IPS-11a (cell line): ENCODE data around the gene RAB11FIP4.
A peak's percentile ranks its signal among the peaks of the same experiment; 100 is the strongest.

Experiments
- H3K4me3 ChIP-seq: one replicate; pipeline ENCODE4 v1.5.1; 2013; ENCODE audit warnings: low read depth, low read length, control low read depth

The RAB11FIP4 gene

DNA sequence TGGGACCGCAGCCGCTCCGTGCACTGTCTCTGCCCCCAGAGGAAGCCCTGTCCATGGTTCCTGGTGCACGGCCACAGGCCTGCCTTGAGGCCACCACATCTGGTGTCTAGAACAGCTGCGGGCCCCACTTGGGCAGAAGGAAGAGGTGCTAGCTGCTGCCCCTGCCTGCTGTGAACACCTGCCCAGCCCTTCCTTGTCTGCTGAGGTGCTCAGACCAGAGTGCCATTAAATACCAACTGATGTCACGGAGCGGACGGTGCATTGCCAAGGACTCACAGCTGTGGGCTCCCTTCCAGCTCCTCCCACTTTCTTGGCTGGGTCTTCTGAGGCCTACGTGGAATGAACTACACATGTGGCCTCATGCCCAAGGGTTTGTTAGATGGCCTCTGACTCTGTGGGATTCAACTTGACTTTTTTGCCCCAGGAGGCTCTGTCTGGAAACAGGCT is 146.1 kb downstream of the RAB11FIP4 start:
- H3K4me3 ChIP-seq = no peak overlapping the region

DNA sequence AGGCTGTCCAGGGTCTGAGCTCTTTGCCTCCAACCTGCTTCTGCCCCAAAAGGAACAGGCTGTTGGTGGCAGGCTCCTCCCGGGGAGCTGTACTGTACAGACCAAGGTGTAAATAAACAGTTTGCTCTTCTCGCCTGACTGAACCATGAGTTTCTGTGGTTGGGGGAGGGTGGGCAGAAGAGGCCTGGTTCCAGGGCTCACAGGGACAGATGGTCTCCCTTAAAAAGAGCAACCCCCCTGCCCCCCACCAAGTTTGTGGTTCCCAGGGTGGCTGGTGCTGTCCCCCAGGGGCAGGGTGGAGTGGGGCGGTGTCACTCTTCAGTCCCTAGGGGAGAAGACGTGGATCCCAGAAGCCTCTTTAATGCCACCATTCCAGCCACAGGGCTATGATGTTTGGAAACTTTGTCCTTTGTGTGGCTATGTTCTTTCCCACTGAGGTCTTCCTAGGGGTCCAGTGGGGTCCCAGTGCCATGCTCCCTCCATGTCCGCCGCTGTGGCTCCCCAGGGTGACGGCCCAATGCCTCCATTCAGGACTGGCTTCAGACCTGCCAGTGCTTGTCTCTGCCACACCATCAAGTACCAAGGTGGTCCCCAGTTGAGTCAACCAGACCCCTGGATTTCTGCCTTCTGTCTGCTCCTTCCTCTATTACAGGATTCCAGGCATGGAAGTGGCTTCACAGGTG is 146.7 kb downstream of the RAB11FIP4 start:
- no peak overlapping the region for H3K4me3 ChIP-seq

DNA sequence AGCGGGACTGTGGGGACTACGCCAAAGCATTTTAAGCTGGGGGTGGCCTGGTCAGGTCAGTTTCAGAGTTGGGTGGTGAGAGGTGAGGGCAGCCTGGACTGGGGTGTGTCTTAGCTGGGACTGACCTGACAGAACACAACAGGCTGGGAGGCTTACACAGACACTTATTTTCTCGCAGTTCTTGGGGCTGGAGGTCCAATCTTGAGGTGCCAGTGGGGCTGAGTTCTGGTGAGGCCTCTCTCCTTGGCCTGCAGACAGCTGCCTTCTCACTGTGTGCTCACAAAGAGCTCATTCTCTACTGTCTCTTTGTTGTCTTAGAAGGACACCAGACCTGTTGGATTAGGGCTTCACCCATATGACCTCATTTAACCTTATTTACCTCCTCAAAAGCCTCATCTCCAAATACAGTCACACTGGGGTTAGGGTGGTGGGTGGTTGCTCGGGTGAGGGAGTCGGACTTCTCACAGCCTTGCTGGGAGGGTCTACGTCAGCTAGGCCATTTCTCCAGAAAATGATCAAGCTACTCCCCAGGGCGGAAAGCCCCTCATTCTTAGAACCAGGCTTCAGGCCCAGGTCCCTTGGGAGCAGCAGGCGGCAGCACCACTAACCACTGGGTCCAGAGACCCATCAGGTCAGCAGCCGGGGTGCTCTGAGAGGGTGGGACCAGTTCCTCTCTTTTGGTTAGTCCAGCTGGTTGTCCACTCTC is 149.3 kb downstream of the RAB11FIP4 start:
- H3K4me3 ChIP-seq = no peak overlapping the region

DNA sequence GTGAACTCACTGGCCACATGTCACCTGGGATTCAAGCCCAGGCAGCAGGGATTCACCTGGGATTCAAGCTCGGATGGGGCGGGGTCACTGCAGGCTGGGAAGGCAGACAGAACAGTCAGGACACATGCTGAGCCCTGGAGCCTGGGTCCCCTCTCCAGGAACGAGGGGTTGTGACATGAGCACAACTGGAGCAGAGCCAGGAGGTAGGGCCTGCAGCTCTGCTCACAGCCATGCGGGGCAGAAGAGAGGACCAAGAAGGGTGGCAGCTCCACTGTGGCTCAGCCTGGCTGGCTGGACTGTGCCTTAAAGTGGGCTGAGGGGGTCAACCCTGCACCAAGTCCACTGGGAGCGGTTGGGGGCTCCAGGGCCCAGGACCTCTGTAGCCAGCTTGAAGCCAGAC is 150.1 kb downstream of the RAB11FIP4 start:
- H3K4me3 ChIP-seq = no peak overlapping the region

DNA sequence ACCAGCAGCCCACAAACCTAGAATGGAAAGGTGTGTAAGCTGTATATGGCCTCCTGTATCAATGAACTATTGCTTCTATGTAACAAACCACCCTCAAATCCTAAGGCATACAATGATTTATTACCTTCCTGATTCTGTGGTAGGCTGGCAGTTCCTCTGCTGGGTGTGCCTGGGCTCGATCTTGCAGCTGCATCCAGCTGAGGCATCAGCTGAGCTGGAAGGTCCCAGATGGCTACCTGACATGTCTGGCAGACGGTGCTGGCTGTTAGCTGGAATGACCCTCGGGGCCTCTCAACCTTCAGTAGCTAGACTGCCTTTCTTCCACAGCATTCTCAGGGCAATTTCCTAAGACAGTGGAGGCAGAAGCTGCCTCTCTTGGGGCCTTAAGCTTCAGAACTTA is 152.7 kb downstream of the RAB11FIP4 start:
- no peak overlapping the region for H3K4me3 ChIP-seq

DNA sequence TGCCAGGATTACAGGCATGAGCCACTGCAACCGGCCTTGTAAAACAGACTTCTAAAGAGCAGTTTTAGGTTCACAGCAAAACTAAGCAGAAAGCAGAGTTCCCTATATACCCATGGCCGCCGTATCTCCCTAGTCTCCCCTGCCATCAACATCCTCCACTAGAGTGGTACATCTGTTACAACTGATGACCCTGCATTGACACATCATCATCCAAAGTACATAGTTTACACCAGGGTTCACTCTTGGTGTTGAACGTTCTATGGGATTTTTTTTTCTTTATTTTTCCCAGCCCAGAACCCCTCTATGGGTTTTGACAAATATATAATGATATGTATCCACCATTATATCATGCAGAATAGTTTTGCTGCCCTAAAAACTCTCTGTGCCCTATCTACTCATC is 155.2 kb downstream of the RAB11FIP4 start:
- no peak overlapping the region for H3K4me3 ChIP-seq

DNA sequence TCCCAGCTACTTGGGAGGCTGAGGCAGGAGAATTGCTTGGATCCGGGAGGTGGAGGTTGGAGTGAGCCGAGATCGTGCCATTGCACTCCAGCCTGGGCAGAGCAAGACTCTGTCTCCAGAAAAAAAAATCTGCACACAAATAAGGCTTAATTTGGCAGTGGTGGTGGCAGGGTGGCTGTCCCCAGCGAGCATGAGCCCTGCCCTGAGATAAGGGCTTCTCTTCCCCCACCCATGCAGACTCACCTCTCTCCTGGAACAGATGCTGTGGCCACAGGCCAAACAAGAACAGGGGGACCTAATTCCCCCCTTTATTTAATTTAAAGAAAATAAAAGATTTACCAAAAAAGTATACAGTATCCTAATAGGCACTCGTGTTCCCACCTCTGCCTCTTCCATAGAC is 157.2 kb downstream of the RAB11FIP4 start:
- peak overlapping the region; percentile 85 for H3K4me3 ChIP-seq

DNA sequence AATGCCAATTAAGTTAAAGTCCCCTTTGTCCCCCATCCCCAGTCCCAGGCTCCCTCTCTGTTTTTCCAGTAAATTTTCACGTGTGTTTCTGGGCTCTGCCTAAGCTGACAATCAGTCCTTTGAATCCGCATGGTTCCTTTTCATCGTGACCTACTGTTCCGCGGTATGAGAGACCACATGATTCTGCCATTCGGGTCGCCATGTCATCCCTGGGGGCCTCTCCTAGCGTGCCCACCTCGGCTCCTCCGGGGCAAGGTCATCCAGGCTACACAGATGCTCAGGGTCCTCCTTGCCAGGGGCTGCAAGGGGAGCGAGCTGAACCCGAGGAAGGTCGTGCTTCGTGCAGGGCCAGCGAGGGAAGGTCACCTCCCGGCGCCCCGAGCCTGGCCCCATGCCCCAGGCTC is 157.6 kb downstream of the RAB11FIP4 start:
- peak overlapping the region; percentile 85 for H3K4me3 ChIP-seq

DNA sequence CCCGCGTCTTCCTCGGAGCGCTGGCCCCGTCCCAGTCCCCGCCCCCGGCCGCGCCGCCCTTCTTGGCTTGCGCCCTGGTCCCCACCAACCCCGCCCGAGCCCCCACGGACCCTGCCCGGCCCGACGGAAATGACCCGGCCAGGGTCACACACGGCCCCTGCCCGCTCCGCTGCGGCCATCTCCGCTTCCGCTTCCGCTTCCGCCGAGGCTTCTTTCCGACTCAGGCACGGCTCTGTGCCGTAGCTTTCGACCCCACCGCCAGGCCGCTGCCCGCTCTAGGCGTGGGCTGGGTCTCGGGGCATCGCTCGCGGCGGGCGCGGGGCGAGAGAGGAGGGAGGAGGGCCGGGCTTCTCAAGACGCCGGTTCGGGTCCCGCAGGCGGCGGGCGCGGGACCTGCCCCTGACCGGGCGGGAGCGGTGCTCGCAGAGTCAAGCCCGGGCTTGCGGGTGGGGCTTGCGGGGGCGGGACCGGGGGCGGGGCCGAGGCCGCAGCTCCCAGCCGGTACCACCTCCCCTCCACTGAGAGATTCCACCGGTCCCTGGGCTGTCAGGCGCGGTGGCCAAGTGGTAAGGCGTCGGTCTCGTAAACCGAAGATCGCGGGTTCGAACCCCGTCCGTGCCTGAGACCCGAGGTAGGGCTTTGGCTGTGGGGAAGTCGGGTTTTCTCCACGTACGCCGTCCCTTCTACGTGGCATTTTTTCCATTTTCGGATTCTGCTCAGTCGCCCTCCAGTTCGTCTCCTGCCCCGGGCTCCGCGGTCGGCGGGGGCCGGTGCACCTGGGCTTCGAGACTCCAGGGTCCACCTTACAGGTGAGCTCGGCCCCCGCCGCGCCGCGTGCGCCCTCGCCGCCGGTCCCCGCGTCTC is 158.3 kb downstream of the RAB11FIP4 start:
- peak overlapping the region; percentile 85 for H3K4me3 ChIP-seq

DNA sequence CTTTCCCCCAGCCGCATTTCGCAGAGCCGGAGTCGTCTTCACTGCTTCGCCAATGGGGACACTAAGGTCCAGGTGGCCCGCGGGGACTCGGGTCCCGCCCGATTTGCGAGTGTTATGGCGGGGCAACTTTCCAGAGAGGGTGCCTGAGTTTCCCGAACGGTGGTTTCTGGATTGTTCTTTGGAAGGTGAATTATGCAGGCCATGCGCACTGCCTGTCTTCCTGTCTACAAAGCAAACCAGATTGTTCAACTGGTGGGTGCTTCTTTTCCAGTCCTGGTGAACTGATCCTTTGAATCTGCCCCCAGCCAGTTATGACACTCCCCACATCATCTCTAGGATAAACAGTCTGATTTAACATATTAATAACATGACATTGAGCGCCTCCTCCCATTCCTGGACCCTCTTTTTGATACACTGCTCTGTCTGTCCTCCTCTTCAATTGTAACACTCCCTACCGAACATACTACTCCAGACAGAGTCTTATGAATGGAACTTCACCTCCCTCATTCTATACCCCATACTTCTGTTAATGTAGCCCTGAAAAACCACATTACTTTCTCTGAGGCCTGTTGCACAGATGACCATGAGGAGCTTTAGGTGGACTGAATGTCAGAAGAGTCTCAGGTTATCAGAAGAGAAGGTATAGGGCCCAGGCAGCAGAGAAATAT is 159.0 kb downstream of the RAB11FIP4 start:
- H3K4me3 ChIP-seq = peak overlapping the region; percentile 85

DNA sequence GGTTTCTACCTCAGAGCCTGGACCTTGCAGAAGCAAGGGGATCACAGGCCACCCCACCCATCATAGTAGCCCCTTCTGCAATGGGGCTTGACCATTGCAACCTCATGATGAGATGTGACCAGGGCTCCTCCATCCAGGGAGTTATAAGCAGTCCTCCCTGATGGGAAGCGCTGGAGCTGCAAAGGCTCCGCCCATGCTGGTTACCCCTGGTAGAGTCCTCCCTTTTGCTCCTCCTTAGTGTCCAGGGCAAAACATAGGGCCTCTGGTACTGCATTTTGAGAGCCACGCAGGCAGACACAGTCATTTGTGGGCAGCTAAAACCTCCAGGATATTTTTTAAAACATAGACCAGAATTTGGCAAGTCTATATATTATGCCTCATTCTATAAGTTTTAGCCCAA is 161.1 kb downstream of the RAB11FIP4 start:
- no peak overlapping the region for H3K4me3 ChIP-seq

DNA sequence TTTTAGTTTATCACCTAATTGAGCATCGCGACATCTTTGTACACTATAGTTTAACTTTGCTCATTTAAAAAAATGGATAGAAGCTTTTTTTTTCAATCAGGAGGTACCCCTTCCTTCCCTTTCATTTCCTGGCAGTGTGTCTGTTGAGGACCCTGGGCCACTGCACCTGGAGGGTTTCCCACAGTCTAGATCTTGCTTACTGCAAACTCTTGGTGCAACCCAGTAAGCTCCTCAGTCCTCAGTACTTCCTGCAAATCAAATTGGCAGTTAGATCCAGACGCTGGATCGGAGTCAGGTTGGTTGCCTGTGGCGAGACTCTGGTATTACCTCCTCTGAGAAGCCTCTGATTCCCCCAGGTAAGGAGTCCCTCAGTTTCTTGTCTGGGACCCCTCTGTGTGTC is 162.0 kb downstream of the RAB11FIP4 start:
- no peak overlapping the region for H3K4me3 ChIP-seq

DNA sequence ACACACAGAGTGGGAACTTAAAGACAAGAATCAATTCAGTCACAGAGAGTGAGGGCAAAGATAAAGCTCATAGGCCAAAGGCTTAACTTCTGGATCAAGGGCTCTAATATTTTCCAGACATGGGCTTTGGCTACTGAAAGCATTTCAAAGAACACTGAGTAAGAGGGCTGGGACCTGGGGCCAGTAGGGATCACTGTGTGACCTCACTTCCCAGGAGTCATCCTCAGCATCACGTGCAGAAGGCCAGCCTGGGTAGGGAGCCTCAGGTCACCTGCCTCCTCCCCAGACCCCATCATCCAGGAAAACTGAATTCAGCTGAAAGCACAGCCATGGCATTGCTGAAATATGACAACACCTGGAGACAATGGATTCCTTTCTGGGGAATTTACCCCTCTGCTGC is 163.5 kb downstream of the RAB11FIP4 start:
- no peak overlapping the region for H3K4me3 ChIP-seq

DNA sequence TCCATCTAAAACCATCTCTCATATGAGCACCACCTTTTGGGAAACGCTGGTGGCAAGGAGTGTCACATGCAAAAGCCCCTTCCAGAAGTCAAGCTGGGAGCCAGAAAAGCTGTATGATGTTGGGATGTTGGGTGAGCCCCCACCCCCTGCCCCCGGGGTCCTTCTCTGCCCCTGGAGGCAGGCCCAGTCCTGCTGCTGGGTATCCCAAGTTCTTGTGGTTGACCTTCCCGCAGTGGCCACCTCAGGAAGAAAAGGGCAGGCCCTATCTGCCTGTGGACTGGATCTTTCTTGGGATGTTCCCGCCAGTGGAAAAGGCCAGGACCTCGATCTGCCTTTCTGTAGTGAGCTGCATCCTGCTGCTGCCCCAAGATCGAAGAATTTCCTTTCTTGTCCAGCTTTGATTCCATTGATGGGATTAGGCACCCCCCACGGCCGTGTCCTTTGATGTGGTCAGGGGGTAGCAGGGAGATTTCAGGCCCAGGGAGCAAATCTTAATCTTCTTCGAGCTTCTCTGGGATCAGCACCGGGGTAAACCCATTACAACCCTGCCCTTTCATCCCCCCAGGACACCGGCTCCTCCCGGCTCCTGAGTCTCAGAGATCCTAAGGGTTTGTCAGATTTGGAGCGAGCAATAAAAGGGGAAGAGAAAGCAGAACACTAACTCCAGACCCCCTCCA is 165.6 kb downstream of the RAB11FIP4 start:
- no peak overlapping the region for H3K4me3 ChIP-seq

DNA sequence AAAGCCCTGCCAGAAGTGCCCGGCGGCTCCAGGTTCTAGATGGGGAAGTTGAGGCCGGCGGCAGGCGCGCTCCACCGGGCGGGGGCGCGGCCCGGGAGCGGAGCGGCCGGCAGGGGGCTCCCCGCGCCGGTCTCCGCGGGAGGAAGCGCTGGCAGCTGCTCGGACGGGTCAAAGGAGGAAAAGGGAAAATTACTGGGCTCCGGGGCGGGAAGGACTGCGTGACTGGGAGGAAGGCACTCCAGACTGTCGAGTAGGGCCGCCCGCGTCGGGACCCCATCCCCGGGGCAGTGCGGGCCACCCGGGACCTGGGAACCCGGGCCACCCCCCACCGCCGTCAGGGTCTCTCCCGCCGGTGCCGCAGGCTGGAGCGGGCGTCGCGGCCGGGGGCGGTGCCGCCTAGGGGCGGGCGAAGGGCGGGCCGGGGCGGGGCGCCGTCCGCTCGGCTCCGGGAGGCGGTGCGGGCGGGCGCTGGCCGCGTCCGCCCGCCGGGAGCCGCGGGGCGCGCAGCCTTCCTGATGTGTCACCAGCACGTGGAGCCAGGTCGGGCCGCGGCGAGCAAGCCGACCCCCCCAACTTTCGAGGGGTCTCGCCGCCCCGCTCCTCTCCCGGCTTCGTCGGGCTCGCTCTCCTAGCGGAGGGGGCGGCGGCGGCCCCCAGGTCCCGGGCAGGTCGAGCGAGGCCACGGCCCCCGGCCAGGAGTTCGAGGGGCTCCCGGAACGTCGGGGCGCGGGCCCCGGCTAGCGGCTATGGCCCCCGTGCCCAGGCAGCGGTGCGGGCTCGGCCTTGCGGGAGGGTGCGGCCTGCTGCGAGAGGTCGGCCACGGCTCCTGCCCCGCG is 167.5 kb downstream of the RAB11FIP4 start:
- peak overlapping the region; percentile 35 for H3K4me3 ChIP-seq

DNA sequence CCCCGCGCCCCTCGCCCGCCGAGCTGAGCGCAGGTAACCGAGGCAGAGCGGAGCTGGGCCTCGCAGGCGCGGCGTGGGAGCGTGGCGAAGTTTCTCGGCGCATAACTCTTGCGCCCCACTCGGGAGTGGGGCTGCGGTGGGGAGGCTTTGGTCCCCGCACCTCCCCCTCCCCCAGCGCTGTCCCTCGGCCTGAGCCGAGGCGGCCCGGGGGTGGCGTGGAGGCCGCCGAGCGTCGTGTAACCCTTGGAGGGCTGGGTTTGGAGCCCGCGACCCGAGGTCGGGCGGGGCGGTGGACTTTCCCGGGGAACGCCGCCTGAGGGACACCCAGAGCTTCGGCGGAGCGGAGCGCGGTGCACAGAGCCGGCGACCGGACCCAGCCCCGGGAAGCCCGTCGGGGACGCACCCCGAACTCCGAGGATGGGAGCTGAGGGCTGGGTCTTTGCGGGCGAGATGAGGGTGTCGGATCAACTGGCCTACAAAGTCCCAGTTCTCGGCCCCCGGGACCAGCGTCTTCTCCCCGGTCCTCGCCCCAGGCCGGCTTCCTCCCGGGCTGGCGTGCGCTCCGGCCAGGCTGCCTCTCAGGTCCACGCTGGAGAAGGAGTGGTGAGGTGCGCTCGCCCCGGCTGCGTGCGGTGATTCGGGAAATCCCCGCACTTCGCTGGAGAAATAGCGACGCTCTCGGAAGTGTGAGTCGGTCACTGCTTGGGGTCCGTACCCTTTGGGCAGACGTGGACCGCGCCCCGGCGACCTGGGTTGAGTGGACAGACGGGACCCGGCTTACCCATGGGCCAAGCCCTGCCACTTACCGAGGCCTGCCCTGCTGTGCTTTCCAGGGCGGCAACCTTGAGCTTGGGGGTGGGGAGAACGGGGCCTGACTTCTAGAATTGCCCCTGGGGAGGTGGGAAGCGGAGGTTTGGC is 168.4 kb downstream of the RAB11FIP4 start:
- H3K4me3 ChIP-seq = peak overlapping the region; percentile 20

DNA sequence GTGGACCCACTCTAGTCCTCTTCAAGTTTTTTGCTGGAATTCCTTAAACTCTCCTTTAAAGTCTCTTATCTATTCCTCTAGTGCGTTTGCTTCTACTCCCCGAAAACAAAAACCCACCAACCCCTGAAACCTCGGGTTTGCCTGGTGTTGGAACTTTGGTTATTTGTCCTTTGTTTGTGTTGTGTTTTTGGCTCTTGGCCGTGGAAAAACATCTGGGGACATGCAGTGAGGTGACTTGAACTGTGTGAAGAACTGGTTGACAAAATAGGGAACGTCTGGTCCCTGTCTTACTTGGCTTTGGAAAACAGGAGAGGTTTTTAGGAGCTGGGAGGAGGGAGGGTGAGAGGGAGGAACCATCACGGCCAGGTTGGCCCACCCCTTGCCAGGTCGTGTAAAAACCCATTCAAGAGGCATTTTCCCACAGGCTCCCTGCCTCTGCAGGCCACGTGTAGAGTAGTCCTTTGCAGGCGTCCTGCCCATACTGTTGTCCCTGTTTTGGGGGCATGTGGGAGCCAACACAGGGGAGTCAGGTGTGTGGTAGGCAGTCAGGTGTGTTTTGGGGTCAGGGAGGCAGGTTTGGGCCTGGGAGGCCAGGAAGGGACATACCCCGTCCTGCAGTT is 169.3 kb downstream of the RAB11FIP4 start:
- no peak overlapping the region for H3K4me3 ChIP-seq
